Measurements from ENCODE around the gene PKP1.

- TF ChIP-seq, protein P1, sequence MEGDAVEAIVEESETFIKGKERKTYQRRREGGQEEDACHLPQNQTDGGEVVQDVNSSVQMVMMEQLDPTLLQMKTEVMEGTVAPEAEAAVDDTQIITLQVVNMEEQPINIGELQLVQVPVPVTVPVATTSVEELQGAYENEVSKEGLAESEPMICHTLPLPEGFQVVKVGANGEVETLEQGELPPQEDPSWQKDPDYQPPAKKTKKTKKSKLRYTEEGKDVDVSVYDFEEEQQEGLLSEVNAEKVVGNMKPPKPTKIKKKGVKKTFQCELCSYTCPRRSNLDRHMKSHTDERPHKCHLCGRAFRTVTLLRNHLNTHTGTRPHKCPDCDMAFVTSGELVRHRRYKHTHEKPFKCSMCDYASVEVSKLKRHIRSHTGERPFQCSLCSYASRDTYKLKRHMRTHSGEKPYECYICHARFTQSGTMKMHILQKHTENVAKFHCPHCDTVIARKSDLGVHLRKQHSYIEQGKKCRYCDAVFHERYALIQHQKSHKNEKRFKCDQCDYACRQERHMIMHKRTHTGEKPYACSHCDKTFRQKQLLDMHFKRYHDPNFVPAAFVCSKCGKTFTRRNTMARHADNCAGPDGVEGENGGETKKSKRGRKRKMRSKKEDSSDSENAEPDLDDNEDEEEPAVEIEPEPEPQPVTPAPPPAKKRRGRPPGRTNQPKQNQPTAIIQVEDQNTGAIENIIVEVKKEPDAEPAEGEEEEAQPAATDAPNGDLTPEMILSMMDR (conservative IDR thresholded peaks at IDR 0.05) = no peak
- no peak for TF ChIP-seq ZFX (IDR thresholded peaks at IDR 0.05)
These were observed 79.6 kb downstream of the PKP1 start for GRCh38 chr1:201362906-201363305.

Measured in C4-2B (cell line).